Activated CD4-positive, alpha-beta T cell treated with anti-CD3 and anti-CD28 coated beads for 1 hour (primary cell): ENCODE measurements around the gene FSD2.

Experiments
- DNase-seq: peaks from one replicate; pipeline ENCODE4 v3.0.0-alpha.2; 2020

The FSD2 gene, protein sequence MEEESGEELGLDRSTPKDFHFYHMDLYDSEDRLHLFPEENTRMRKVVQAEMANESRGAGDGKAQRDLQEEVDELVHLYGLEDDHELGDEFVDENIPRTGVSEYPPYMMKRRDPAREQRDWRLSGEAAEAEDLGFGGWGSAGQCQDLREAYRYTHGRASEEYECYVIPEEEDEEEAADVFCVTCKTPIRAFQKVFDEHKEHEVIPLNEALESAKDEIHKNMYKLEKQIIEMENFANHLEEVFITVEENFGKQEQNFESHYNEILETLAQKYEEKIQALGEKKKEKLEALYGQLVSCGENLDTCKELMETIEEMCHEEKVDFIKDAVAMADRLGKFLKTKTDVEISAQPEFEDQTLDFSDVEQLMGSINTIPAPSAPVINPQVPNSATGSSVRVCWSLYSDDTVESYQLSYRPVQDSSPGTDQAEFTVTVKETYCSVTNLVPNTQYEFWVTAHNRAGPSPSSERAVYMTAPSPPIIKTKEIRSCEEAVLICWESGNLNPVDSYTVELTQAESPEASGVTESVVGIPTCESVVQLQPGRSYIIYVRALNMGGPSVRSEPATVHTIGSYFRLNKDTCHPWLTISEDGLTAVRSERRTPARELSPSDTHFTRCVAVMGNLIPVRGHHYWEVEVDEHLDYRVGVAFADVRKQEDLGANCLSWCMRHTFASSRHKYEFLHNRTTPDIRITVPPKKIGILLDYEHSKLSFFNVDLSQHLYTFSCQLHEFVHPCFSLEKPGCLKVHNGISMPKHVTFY

GRCh38 chr15:82805994-82806406, at the start of gene FSD2:
FSD2 (minus strand) TSS chr15:82806069; CDS start chr15:82787390, 18,679 bp downstream.
- no peak for DNase-seq

DNA sequence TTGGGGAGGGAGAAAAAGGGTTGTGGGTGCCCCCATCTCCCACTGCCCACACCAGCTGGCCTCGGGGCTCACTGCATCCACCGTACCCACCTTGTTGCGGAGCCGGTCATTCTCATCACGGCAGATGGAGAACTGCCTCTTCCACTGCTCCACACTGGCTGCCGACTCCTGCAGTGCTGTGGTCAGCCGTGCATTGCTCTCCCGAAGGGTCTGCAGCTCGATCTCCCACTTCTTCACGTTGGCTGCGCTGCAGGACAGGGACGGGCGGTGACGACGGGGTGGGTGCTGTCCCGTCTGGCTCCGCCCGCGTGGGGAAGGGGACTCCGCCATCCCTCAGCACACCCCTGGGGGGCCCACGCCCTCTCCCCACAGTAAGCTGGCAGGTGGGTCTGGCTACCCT, 48.7 kb upstream of the FSD2 start:
- DNase-seq: no peak

- DNase-seq: no peak
Observed at GRCh38 chr15:82852941-82853561, 47.2 kb upstream of the FSD2 start.

DNA sequence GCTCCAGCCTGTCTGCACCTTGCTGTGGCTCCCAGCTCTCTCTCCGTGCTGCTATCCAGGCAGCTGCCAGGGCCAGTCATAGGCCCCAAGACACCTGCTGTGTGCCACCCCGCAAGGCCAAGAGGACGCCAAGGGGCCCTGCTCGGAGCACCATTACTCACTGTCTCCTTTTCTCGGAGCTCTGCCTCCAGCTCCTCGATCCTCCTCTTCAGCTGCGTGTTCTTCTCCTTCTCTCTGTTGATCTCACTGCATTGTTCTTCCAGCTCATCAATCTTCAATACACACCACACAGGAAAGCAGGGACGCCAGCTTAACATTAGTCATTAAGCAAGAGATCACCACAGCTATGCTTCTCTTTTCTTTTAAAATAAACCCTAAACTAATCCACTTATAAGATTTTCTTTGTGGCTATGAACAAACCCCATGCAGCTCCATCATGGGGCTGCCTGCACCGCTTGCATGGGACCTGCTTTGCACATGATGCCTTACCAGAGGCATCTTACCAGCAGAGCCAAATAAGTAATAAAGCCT, 46.2 kb upstream of the FSD2 start:
- DNase-seq: no peak

GRCh38 chr15:82851306-82851850, 45.5 kb upstream of the FSD2 start:
- DNase-seq: no peak

- DNase-seq: no peak
Observed at GRCh38 chr15:82850731-82851130, 44.9 kb upstream of the FSD2 start.

- DNase-seq: no peak
Observed at GRCh38 chr15:82849556-82850512, 44.0 kb upstream of the FSD2 start.

GRCh38 chr15:82848241-82848993, 42.5 kb upstream of the FSD2 start:
- DNase-seq: no peak

DNA sequence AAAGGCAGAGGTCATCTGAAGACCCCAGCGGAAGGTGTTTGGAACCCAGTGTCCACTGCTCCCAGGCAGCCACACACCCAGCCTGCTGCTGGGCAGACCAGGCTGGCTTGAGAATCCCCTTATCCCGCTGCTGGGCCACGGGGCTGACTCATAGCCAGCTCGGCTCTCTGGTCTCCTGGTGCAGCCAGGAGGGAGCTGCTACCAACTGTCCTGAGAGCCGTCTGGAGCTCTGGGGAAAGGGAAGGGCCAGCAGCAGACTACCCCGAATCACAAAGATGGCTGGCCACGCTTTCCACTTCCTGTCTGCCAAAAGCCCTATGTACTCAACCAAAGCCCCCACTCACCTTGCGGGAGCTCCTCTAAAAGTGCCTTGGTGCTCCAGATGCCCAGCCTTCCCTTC, 41.8 kb upstream of the FSD2 start:
- no peak for DNase-seq

DNA sequence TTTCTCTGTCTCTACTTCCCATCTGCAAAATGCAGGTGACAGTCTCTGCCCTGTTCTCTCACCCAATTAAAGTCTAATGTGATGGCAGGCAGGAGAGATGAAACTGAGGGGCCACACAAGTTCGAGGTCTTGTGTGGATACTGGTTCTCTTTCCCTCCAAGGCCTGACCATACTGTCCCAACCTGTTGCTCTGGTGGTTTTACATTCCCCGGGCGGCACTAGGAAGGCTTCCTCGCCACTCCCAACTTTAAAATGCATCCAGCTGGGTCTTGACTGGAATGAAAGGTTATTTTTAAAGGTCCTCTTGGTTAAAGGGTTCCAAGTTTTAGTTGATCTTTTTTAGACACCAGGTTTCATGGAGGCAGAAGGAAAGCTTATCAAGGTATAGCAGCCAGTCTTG, 40.8 kb upstream of the FSD2 start:
- no peak for DNase-seq

DNA sequence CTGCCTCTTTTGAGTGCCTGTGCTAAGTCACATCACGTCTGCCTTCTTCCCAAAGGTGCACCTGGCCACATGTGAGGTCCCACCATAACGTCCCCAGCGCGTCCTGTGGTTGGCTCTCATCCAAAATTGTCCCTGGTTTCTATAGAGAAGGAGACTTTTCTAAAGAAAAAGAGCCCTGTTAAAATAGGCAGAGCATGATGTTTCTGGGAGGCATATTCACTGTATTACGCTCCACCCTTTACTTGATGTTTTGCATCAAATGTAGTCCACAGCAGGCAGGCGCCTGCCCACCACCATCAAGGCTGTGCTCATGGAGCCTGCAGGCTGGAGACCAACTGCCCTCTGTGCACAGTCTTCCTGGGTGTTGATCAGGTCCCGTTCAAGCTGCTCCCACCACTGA, 39.8 kb upstream of the FSD2 start:
- DNase-seq: no peak

DNA sequence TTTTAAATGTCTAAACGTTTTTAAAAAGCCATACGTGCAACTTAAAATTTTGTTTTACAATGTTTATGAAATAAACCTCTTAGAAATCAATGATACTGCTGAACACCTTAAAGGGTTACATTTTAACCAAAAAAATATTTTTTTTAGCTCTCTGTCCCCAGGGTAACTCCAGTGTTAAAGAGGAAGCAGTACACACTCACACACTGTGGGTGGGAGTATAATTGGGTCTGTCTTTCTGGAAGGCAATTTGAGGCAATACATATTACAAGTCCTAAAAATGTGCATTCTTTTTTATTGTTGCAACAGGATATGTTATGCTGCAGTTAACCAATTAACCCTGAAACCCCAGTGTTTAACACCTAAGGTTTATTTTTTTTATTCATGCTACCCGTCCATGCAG, 37.7 kb upstream of the FSD2 start:
- DNase-seq: no peak

DNA sequence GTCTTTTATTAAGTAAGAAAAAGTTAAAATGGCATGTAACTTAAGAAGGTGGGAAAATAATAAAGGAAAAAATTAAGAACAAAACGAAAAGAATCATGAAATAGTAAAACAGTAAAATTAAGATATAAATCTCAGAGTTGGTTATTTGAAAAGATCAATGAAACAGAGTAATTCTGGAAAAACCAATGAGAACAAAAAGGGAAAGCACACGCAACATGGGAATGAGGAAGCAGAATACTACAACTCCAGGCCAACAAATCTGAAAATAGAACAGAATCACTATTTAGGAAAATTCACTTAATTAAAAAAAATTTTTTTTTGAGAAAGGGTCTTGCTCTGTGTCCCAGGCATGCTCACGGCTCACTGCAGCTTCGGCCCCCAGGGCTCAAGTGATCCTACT, 34.3 kb upstream of the FSD2 start:
- no peak for DNase-seq

GRCh38 chr15:82839136-82839535, 33.3 kb upstream of the FSD2 start:
- DNase-seq: no peak

GRCh38 chr15:82838096-82838735, 32.3 kb upstream of the FSD2 start:
- no peak for DNase-seq

- no peak for DNase-seq
Observed at GRCh38 chr15:82835391-82835917, 29.6 kb upstream of the FSD2 start.

DNA sequence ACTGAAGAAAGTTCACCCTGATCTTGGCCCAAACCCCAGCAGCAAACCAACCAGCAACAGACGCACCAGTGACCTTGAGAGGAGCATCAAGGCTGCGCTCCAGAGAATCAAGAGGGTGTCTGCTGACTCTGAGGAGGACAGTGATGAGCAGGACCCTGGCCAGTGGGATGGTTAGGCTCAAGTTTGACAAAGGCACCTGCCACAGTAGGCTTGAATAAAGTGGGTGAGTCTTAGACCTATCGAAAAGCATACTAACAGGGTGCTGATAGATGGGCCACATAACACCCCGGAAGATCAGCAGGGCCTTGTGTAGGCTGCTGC, 27.5 kb upstream of the FSD2 start:
- DNase-seq: no peak

DNA sequence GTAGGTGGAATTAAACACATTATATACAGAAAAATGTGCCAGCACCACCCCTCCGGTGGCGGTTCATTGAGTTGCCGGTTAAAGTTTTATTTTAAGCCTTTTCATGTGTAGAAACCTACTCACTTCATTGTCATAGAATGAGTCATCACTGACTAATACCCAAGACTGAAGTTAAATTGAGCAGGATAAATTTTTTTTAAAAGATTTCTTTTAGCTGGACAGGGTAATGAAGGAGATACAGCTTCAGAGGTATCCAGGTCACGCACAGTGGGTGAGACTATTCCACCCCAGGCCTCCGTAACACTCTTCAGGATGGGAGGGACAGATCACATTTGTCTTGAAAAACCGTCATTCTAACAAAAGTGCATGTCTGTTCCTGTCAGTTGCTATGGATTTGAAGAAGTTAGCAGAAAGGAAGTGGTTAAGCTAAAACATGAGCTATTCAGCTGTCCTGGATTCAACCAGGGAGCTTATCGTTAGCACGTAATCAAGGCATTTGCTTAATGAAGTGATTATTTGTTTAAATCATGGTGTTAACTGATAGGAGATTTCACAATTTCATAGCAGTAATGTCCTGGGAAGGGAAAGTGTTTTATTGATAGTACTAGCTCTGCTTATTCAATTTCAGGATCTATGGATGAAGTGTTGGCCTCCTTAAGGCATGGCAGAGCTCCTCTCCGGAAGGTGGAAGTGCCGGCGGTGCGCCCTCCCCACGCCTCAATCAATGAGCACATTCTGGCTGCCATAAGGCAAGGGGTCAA, 26.9 kb upstream of the FSD2 start:
- no peak for DNase-seq

- no peak for DNase-seq
Observed at GRCh38 chr15:82831894-82832600, 26.2 kb upstream of the FSD2 start.
